Heart left ventricle (tissue), 13 donors: Measurements from ENCODE around the gene LNPEP.

ENCODE experiments used
- POLR2A ChIP-seq, 2 donors: fragments of 450-650 bp; IDR thresholded peaks; one replicate each; pipeline ENCODE4 v1.6.1; 2017; ENCODE audit warnings: antibody characterized with exemption in 2 of 2, mild to moderate bottlenecking in 2 of 2, moderate library complexity in 2 of 2
- TF ChIP-seq, protein P1 (sequence below), 12 donors: fragments of 200-600 bp; sonication (generic) in 4 of 12; IDR thresholded peaks; one replicate each; pipeline versions ENCODE4 v1.5.0 to v1.8.0; 2018 to 2022; ENCODE audit warnings: antibody characterized with exemption in 12 of 12, mild to moderate bottlenecking in 5 of 12
- donor health status: ischemic (EF 13 %, LVEDD 7.1; RV severe dilation, severe dysfunction).
- donor health status: DM: no; HTN: yes; CAD: no.
- donor health status: DM: no; HTN: no; CAD: no.
- donor health status: ischemic (EF 25% LVEDD 6.9; RV normal size, moderate dysfunction).
- donor health status: ischemic (EF 25% LVEDD 5.7; RV mildly dilated, moderate dysfunction).
- donor health status: ischemic (EF 35%, LVEDD 5.7; RV mildly dilated, moderate dysfunction).
- donor health status: nonischemic (EF 11% LVEDD 7.7; RV severe dilation, severe dysfunction).
- donor health status: DM: yes; HTN: yes; CAD: no.
- donor health status: PGD.
- donor health status: ischemic (EF 29% LVEDD 5.4; RV normal size, mild dysfunction).
- donor health status: nonischemic (EF 23%, LVEDD 6.1; RV moderate dilation, normal function).

- TF ChIP-seq, protein P1, sequence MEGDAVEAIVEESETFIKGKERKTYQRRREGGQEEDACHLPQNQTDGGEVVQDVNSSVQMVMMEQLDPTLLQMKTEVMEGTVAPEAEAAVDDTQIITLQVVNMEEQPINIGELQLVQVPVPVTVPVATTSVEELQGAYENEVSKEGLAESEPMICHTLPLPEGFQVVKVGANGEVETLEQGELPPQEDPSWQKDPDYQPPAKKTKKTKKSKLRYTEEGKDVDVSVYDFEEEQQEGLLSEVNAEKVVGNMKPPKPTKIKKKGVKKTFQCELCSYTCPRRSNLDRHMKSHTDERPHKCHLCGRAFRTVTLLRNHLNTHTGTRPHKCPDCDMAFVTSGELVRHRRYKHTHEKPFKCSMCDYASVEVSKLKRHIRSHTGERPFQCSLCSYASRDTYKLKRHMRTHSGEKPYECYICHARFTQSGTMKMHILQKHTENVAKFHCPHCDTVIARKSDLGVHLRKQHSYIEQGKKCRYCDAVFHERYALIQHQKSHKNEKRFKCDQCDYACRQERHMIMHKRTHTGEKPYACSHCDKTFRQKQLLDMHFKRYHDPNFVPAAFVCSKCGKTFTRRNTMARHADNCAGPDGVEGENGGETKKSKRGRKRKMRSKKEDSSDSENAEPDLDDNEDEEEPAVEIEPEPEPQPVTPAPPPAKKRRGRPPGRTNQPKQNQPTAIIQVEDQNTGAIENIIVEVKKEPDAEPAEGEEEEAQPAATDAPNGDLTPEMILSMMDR (IDR thresholded peaks at IDR 0.05) = no peak
- no peak for TF ChIP-seq POLR2A (IDR thresholded peaks at IDR 0.05)
Measured at GRCh38 chr5:96909003-96909402, 26.9 kb upstream of the LNPEP start.
